ENCODE results near the gene BICDL1. TPM values are rescaled to one million over a fixed set of nuclear protein-coding genes. Genes with fewer than 3 reads are reported as not detected.

BICDL1 gene
- total RNA-seq, 1 experiment from 2014 or later = 14.2 TPM

- Mint-ChIP-seq H3K9me3 (ENCODE audit: unreplicated experiment) (no peaks in the 10 kb centered on the region), H3K27ac (ENCODE audit: unreplicated experiment) (no peak overlapping the region), H3K36me3 (ENCODE audit: insufficient read depth, unreplicated experiment) (no peaks in the 10 kb centered on the region), H3K4me1 (ENCODE audit: low read depth, unreplicated experiment) (peaks cover 23% of the 10 kb centered on the region), H3K27me3 (ENCODE audit: insufficient read depth, unreplicated experiment) (no peaks in the 10 kb centered on the region), H3K4me3 (ENCODE audit: unreplicated experiment) (no peak overlapping the region)
- no peak for DNase-seq
- BruUV-seq (replicated peaks) = no TSS peak
- intact Hi-C loops (cut with micrococcal nuclease; ENCODE audit: unreplicated experiment) = no loop called here
- no peak overlapping the region for H3K4me3 ChIP-seq (ENCODE audit: low read depth, low read length)
- TF ChIP-seq CTCF (IDR thresholded peaks at IDR 0.05; ENCODE audit: insufficient read depth in 1 of 2, low read depth in 1 of 2, low read length in 1 of 2, severe bottlenecking in 1 of 2, unreplicated experiment in 1 of 2) = no peak
- ChIA-PET CTCF (no interaction called here), POLR2A (interaction anchor here (1.2 kb wide), 1 partner anchor 19 kb away, joined by 3 read pairs; no protein-coding TSS in a partner anchor)
- H3K9me3 ChIP-seq = no peaks in the 10 kb centered on the region
- peaks cover 38% of the 10 kb centered on the region for H3K4me1 ChIP-seq
- no peaks in the 10 kb centered on the region for H3K36me3 ChIP-seq (ENCODE audit: control insufficient read depth, insufficient read depth, low read length)
- H3K27me3 ChIP-seq (replicated peaks; ENCODE audit: control insufficient read depth, insufficient read depth, low read length) = no peaks in the 10 kb centered on the region
Measured at GRCh38 chr12:120067901-120068300, 78.9 kb downstream of the BICDL1 start.

GRCh38 chr12:120069278-120069677, 80.2 kb downstream of the BICDL1 start:
- H3K36me3 Mint-ChIP-seq (ENCODE audit: insufficient read depth, unreplicated experiment) = no peaks in the 10 kb centered on the region
- ChIA-PET POLR2A (interaction anchor here (1.2 kb wide), 1 partner anchor 18 kb away, joined by 3 read pairs; no protein-coding TSS in a partner anchor), CTCF (no interaction called here)
- H3K4me1 Mint-ChIP-seq (ENCODE audit: low read depth, unreplicated experiment) = peaks cover 10% of the 10 kb centered on the region
- H3K9me3 Mint-ChIP-seq (ENCODE audit: unreplicated experiment) = no peaks in the 10 kb centered on the region
- H3K4me3 Mint-ChIP-seq (ENCODE audit: unreplicated experiment) = no peak overlapping the region
- no peaks in the 10 kb centered on the region for H3K9me3 ChIP-seq
- H3K36me3 ChIP-seq (ENCODE audit: control insufficient read depth, insufficient read depth, low read length) = no peaks in the 10 kb centered on the region
- no peaks in the 10 kb centered on the region for H3K27me3 Mint-ChIP-seq (ENCODE audit: insufficient read depth, unreplicated experiment)
- intact Hi-C loops (cut with micrococcal nuclease; ENCODE audit: unreplicated experiment) = no loop called here
- no peak overlapping the region for H3K27ac Mint-ChIP-seq (ENCODE audit: unreplicated experiment)
- H3K4me1 ChIP-seq = peaks cover 24% of the 10 kb centered on the region
- no peak overlapping the region for H3K4me3 ChIP-seq (ENCODE audit: low read depth, low read length)
- DNase-seq = no peak
- no peak for TF ChIP-seq CTCF (IDR thresholded peaks at IDR 0.05; ENCODE audit: insufficient read depth in 1 of 2, low read depth in 1 of 2, low read length in 1 of 2, severe bottlenecking in 1 of 2, unreplicated experiment in 1 of 2)
- BruUV-seq (replicated peaks) = no TSS peak
- no peaks in the 10 kb centered on the region for H3K27me3 ChIP-seq (replicated peaks; ENCODE audit: control insufficient read depth, insufficient read depth, low read length)

GRCh38 chr12:120071493-120072020, 82.5 kb downstream of the BICDL1 start:
- no peak overlapping the region for H3K27ac Mint-ChIP-seq (ENCODE audit: unreplicated experiment)
- H3K4me3 Mint-ChIP-seq (ENCODE audit: unreplicated experiment) = no peak overlapping the region
- Histone ChIP-seq H3K36me3 (ENCODE audit: control insufficient read depth, insufficient read depth, low read length) (no peaks in the 10 kb centered on the region), H3K4me1 (peaks cover 1% of the 10 kb centered on the region; the same call in 1 of the 2 replicates), H3K9me3 (no peaks in the 10 kb centered on the region), H3K4me3 (ENCODE audit: low read depth, low read length) (no peak overlapping the region), H3K27me3 (replicated peaks; ENCODE audit: control insufficient read depth, insufficient read depth, low read length) (no peaks in the 10 kb centered on the region)
- H3K36me3 Mint-ChIP-seq (ENCODE audit: insufficient read depth, unreplicated experiment) = no peaks in the 10 kb centered on the region
- intact Hi-C loops (cut with micrococcal nuclease; ENCODE audit: unreplicated experiment) = no loop called here
- no peaks in the 10 kb centered on the region for H3K27me3 Mint-ChIP-seq (ENCODE audit: insufficient read depth, unreplicated experiment)
- CTCF ChIA-PET = interaction anchor here (0.6 to 0.9 kb wide), 2 partner anchors 34 to 291 kb away, joined by 3 to 4 read pairs; no protein-coding TSS in a partner anchor
- no peak for TF ChIP-seq CTCF (IDR thresholded peaks at IDR 0.05; ENCODE audit: insufficient read depth in 1 of 2, low read depth in 1 of 2, low read length in 1 of 2, severe bottlenecking in 1 of 2, unreplicated experiment in 1 of 2)
- H3K4me1 Mint-ChIP-seq (ENCODE audit: low read depth, unreplicated experiment) = no peaks in the 10 kb centered on the region
- no peak for DNase-seq
- no TSS peak for BruUV-seq (replicated peaks)
- POLR2A ChIA-PET = no interaction called here
- no peaks in the 10 kb centered on the region for H3K9me3 Mint-ChIP-seq (ENCODE audit: unreplicated experiment)
